HUES48 (cell line): ENCODE results near the gene CHMP1A.
"Not testable (repeated sequence)": the region's sequence is repeated elsewhere in the genome, so short reads cannot be mapped to it uniquely, and the experiment has no call there.

Source experiments
- H3K27ac ChIP-seq: one replicate; pipeline ENCODE4 v1.7.0; 2013; ENCODE audit warnings: low read depth, low read length, inconsistent platforms
- H3K27me3 ChIP-seq: 2 replicates; pipeline ENCODE4 v1.6.1; 2013; ENCODE audit warnings: mild to moderate bottlenecking, low read length; ENCODE audit not compliant: control insufficient read depth, insufficient read depth
- H3K36me3 ChIP-seq: 2 replicates; pipeline ENCODE4 v1.6.1; 2013; ENCODE audit warnings: low read length; ENCODE audit not compliant: control insufficient read depth, insufficient read depth
- H3K4me1 ChIP-seq: 2 replicates; pipeline ENCODE4 v1.6.1; 2013; ENCODE audit warnings: mild to moderate bottlenecking, low read length; ENCODE audit not compliant: control insufficient read depth, insufficient read depth
- H3K4me3 ChIP-seq: 2 replicates; pipeline ENCODE4 v1.5.1; 2013; ENCODE audit warnings: mild to moderate bottlenecking, low read depth, low read length
- H3K9ac ChIP-seq: 2 replicates; pipeline ENCODE4 v1.6.1; 2013; ENCODE audit warnings: mild to moderate bottlenecking, low read depth, low read length, moderate library complexity
- H3K9me3 ChIP-seq: 2 replicates; pipeline ENCODE4 v1.6.1; 2013; ENCODE audit warnings: low read length; ENCODE audit not compliant: control insufficient read depth, insufficient read depth

The CHMP1A gene

DNA sequence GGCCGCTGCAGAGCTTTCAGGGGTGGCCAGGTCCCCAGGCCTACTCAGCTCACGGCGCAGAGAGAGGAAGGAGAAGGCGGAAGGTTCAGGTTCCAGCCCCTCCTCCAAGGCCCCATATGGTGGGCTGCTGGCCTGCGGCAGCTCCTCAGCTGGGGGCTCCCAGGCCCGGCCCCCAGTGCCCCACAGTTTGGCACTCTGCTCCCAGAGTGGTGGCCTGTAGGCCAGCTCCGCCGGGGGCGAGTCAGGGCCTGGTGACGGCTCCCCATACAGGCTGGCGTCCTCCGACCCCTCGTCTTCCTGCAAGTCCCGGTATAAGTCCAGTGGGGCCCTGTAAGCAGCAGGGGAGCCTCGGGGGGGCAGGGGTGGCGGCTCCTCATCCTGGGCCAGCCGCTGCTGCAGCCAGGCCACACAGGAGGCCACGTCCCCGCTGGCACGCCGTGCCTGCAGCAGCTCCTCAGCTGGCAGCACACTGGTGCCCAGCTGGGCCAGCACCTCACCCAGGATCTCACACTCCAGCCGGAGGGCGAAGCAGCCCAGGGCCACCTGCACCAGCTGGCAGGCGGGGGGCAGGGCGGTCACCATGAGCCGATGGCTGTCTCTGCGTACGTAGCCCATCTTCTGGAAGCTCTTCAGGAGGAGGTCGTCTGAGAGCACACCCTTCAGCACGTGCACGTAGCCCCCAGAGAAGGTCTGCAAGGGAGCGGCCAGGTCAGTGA lies 40.3 kb upstream of the CHMP1A start:
- peaks cover 8% of the 10 kb centered on the region for H3K4me1 ChIP-seq
- H3K36me3 ChIP-seq: peaks cover 36% of the 10 kb centered on the region
- H3K4me3 ChIP-seq: no peak overlapping the region
- H3K27ac ChIP-seq: no peak overlapping the region
- H3K27me3 ChIP-seq: no peaks in the 10 kb centered on the region
- H3K9me3 ChIP-seq: no peaks in the 10 kb centered on the region
- no peak overlapping the region for H3K9ac ChIP-seq

DNA sequence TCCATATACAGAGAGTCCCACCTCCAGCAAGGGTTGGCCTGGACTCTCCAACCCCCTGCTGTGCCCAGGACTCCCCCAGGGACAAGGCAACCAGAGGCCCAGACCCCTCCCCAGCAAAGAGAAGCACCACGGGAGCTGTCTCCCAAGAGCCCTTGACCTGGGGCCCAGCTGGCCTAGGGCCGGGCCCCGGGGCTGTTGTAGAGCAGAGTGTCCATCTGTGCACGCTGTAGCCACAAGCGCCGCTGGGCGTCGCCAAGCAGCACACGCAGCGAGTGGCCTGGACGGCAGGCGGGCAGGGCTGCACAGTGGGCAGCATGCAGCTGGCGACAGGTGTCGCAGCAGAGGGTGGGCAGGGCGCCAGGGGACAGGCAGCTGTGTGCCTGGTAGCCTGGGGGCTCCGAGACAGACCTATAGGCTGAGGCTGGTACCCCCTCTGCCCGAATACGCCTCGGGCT lies 39.7 kb upstream of the CHMP1A start:
- Histone ChIP-seq H3K9ac (no peak overlapping the region), H3K27me3 (no peaks in the 10 kb centered on the region), H3K4me1 (peaks cover 8% of the 10 kb centered on the region), H3K4me3 (no peak overlapping the region), H3K9me3 (no peaks in the 10 kb centered on the region), H3K36me3 (peaks cover 40% of the 10 kb centered on the region), H3K27ac (no peak overlapping the region)

DNA sequence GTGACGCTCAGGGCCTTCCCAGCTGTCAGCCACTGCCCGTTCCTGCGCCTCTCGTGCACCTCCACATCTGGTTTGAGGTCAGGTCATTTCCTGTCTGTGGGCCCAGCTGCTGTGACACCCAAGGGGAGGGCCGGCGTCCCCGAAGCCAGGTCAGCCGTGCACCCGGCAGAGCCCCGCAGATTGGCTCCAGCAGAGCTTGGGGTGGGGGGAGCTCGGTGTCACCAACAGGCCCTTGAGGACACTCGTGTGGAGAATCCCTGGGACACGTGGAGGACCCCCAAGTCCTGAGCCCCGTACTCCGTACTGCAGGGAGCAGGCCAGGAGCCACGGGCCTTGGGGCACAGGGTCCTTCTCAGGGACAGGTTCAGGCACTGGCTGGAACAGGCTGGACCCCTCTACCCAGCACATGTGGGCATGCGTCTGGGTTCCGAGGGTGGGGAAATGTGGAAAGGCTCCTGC lies 39.2 kb upstream of the CHMP1A start:
- Histone ChIP-seq H3K36me3 (peaks cover 45% of the 10 kb centered on the region), H3K9ac (no peak overlapping the region), H3K4me3 (no peak overlapping the region), H3K27me3 (no peaks in the 10 kb centered on the region), H3K27ac (no peak overlapping the region), H3K4me1 (peaks cover 8% of the 10 kb centered on the region), H3K9me3 (no peaks in the 10 kb centered on the region)

DNA sequence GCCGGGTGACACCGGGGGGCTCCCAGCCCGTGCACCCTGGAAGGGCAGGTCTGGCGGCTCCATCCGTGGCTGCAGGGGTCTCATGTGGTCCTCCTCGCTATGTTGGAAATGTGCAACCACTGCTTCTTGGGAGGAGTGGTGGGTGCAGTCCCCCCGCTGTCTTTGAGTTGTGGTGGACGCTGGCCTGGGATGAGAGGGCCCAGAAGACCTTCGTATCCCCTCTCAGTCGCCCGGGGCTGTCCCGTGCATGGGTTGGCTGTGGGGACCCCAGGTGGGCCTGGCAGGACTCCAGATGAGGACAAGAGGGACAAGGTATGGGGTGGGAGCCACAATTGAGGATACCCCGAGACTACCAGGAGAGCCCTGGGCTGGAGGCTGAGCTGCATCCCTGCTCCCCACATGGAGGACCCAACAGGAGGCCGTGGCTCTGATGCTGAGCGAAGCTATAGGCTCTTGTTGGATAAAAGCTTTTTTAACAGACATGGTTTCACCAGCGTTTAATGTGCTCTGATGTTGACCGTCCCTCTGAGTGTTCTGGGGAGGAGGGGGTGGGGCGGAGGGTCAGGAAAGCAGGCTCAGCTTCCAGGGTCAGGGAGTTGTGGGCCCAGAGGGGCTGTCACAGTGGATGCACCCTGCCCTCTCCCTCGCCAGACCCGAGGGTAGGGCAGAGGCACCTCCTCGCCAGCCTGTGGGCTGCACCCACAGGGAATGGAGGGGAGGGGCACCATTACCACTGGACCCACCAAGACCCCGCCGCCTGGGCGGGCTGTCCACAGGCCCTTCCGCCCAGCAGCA lies 38.6 kb upstream of the CHMP1A start:
- Histone ChIP-seq H3K4me3 (no peak overlapping the region), H3K27me3 (no peaks in the 10 kb centered on the region), H3K36me3 (peaks cover 51% of the 10 kb centered on the region), H3K27ac (no peak overlapping the region), H3K4me1 (peaks cover 8% of the 10 kb centered on the region), H3K9me3 (no peaks in the 10 kb centered on the region), H3K9ac (no peak overlapping the region)

DNA sequence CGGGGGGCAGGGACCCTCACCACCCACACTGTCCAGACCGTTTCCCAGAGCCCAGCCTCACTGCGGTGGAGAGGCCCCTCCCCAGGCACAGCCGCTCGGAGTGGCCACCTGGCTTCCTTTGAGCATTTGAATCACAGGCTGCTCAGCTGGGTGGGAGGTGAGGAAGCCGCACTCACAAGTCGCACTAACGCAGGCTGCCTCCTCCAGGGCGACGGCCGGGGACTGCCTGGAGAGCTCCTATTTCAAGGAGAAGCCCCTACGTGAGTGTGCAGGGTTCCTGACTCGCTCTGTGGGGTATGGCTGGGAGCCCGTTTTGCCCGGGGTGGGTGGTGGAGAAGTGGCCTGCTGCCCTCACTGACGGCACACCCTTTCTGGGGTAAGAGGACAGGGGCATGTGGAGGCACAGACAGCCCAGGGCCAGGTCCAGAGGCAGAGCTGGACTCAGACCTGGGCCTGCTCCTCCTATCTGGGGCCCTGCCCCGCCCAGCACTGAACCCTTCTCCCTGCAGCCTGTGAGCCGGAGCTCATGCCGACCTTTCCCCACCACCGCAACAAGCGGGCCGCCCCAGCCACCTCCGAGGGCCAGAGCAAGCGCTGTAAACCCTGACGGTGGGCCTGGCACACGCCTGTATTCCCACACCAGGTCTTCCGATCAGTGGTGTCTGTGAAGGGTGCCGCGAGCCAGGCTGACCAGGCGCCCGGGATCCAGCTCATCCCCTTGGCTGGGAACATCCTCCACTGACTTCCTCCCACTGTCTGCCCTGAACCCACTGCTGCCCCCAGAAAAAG lies 37.8 kb upstream of the CHMP1A start:
- Histone ChIP-seq H3K4me1 (peaks cover 3% of the 10 kb centered on the region; the same call in 1 of the 2 replicates), H3K4me3 (no peak overlapping the region), H3K27ac (peak overlapping the region; percentile 47), H3K9ac (no peak overlapping the region), H3K36me3 (peaks cover 55% of the 10 kb centered on the region), H3K9me3 (no peaks in the 10 kb centered on the region), H3K27me3 (no peaks in the 10 kb centered on the region)

DNA sequence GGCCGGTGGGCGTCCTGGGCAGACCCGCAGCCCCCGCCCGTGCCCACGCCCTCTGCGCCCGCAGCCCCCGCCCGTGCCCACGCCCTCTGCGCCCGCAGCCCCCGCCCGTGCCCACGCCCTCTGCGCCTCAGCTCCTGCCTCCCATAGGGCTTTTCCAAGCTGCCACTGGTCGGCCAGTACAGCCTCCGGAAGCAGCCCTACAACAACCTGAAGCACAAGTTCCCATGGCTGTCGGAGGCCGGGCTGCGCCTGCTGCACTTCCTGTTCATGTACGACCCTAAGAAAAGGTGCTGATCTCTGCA lies 37.2 kb upstream of the CHMP1A start:
- not testable (repeated sequence) for H3K9me3 ChIP-seq, H3K4me3 ChIP-seq, H3K27me3 ChIP-seq, H3K9ac ChIP-seq, H3K4me1 ChIP-seq
- Histone ChIP-seq H3K36me3 (peaks cover 58% of the 10 kb centered on the region), H3K27ac (peak overlapping the region; percentile 47)

DNA sequence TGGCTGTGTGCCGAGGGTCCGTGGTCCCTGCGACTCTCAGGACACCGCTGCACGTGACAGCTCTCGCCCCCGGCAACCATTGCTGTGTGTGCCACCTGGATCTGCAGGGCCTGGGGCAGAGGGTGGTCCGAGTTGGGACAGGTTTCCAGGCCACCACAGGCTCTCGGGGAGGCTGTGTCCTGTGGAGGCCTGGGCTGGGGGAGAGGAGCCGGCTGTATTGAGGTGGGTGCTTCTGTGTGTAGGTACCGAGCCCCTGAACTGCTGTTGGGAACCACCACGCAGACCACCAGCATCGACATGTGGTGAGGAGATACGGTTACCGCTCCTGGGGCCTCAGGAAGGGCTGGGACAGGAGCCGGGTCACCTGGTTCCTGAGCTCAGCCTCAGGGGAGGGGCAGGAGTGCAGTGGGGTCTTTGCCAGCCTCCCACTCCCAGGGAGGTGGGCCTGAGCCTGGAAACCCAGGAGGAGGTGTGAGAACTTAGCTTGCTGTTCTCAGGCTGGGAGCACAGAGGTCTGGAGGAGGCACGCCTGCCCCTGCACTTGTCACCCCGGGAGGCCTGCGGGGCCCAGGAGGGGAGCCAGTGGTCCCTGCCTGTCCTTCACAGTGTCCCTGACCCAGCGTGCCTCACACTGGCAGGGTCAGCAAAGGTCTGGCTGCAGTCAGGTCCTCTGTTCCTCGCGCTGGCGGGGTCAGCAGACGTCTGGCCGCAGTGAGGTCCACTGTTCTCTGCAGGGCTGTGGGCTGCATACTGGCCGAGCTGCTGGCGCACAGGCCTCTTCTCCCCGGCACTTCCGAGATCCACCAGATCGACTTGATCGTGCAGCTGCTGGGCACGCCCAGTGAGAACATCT lies 36.6 kb upstream of the CHMP1A start:
- Histone ChIP-seq H3K9me3 (no peaks in the 10 kb centered on the region), H3K36me3 (peaks cover 59% of the 10 kb centered on the region), H3K4me3 (no peak overlapping the region), H3K27ac (no peak overlapping the region), H3K4me1 (no peaks in the 10 kb centered on the region), H3K9ac (no peak overlapping the region), H3K27me3 (no peaks in the 10 kb centered on the region)

DNA sequence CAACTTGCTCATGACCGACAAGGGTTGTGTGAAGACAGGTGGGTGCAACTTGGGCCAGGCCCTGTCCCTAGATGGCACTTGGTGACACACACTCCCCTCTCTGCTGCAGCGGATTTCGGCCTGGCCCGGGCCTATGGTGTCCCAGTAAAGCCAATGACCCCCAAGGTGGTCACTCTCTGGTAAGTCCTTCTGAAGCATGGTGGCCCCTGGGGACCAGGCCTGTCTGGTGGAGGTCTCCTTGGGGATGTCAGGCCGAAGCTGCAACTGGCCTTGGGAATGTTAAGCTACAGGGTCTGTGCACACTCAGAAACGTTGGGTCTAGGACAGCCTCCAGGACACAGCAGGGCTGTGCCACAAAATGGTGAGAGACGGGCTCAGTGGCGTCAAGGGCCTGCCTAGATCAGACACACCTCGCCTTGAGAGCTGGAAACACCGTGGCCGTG lies 35.8 kb upstream of the CHMP1A start:
- H3K4me3 ChIP-seq: no peak overlapping the region
- H3K27ac ChIP-seq: no peak overlapping the region
- H3K9me3 ChIP-seq: no peaks in the 10 kb centered on the region
- H3K36me3 ChIP-seq: peaks cover 62% of the 10 kb centered on the region
- H3K27me3 ChIP-seq: no peaks in the 10 kb centered on the region
- H3K4me1 ChIP-seq: no peaks in the 10 kb centered on the region
- H3K9ac ChIP-seq: no peak overlapping the region

DNA sequence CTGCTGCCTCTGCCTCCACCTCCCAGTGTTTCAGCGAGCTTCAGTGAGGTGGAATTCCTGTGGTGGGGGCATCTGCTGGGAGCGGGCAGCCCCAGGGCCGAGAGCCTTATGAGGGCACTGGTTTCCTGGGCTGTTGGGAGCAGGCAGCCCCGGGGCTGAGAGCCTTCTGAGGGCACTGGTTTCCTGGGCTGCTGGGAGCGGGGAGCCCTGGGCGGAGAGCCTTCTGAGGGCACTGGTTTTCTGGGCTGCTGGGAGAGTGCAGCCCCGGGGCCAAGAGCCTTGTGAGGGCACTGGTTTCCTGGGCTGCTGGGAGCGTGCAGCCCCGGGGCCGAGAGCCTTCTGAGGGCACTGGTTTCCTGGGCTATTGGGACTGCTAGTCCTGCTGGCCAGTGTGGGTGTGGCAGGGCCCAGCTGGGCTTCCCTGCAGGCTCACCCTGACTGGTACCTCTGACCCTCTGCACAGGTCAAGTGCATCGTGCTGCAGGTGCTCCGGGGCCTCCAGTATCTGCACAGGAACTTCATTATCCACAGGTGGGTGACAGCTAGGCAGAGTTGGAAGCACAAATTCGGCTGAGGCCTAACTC lies 34.6 kb upstream of the CHMP1A start:
- H3K4me3 ChIP-seq: no peak overlapping the region
- no peaks in the 10 kb centered on the region for H3K27me3 ChIP-seq
- H3K9ac ChIP-seq: no peak overlapping the region
- no peaks in the 10 kb centered on the region; the same call in 1 of the 2 replicates for H3K4me1 ChIP-seq
- H3K36me3 ChIP-seq: peaks cover 62% of the 10 kb centered on the region
- no peaks in the 10 kb centered on the region for H3K9me3 ChIP-seq
- no peak overlapping the region for H3K27ac ChIP-seq
